ENCODE measurements around the gene NDST3.

GRCh38 chr4:118014831-118015230 is 19.5 kb upstream of the NDST3 start:
- TF ChIP-seq CTCF (IDR thresholded peaks at IDR 0.05; ENCODE audit: low read depth, low read length, missing input control) = no peak
- TF ChIP-seq ZBTB33 (IDR thresholded peaks at IDR 0.05) = no peak
- TF ChIP-seq, protein P1, sequence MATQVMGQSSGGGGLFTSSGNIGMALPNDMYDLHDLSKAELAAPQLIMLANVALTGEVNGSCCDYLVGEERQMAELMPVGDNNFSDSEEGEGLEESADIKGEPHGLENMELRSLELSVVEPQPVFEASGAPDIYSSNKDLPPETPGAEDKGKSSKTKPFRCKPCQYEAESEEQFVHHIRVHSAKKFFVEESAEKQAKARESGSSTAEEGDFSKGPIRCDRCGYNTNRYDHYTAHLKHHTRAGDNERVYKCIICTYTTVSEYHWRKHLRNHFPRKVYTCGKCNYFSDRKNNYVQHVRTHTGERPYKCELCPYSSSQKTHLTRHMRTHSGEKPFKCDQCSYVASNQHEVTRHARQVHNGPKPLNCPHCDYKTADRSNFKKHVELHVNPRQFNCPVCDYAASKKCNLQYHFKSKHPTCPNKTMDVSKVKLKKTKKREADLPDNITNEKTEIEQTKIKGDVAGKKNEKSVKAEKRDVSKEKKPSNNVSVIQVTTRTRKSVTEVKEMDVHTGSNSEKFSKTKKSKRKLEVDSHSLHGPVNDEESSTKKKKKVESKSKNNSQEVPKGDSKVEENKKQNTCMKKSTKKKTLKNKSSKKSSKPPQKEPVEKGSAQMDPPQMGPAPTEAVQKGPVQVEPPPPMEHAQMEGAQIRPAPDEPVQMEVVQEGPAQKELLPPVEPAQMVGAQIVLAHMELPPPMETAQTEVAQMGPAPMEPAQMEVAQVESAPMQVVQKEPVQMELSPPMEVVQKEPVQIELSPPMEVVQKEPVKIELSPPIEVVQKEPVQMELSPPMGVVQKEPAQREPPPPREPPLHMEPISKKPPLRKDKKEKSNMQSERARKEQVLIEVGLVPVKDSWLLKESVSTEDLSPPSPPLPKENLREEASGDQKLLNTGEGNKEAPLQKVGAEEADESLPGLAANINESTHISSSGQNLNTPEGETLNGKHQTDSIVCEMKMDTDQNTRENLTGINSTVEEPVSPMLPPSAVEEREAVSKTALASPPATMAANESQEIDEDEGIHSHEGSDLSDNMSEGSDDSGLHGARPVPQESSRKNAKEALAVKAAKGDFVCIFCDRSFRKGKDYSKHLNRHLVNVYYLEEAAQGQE (IDR thresholded peaks at IDR 0.05) = no peak
- no peak for TF ChIP-seq RAD21 (IDR thresholded peaks at IDR 0.05)
- no peak for TF ChIP-seq MAX (IDR thresholded peaks at IDR 0.05)
- TF ChIP-seq GABPA (IDR thresholded peaks at IDR 0.05 in 1 of 2, conservative IDR thresholded peaks at IDR 0.05 in 1 of 2) = no peak
- no peak for TF ChIP-seq YY1 (IDR thresholded peaks at IDR 0.05)
- TF ChIP-seq TAF1 (conservative IDR thresholded peaks at IDR 0.05) = no peak
- TF ChIP-seq HNF4A (conservative IDR thresholded peaks at IDR 0.05) = no peak
- no peak for TF ChIP-seq SP1 (IDR thresholded peaks at IDR 0.05)

Measured in liver (tissue), 3 donors.